HUES48 (cell line): ENCODE data around the gene SMTNL2.
"Not testable (repeated sequence)": the region's sequence is repeated elsewhere in the genome, so short reads cannot be mapped to it uniquely, and the experiment has no call there.

ENCODE experiments used
- H3K27ac ChIP-seq: one replicate; pipeline ENCODE4 v1.7.0; 2013; ENCODE audit warnings: low read depth, low read length, inconsistent platforms
- H3K27me3 ChIP-seq: 2 replicates; pipeline ENCODE4 v1.6.1; 2013; ENCODE audit warnings: mild to moderate bottlenecking, low read length; ENCODE audit not compliant: control insufficient read depth, insufficient read depth
- H3K36me3 ChIP-seq: 2 replicates; pipeline ENCODE4 v1.6.1; 2013; ENCODE audit warnings: low read length; ENCODE audit not compliant: control insufficient read depth, insufficient read depth
- H3K4me1 ChIP-seq: 2 replicates; pipeline ENCODE4 v1.6.1; 2013; ENCODE audit warnings: mild to moderate bottlenecking, low read length; ENCODE audit not compliant: control insufficient read depth, insufficient read depth
- H3K4me3 ChIP-seq: 2 replicates; pipeline ENCODE4 v1.5.1; 2013; ENCODE audit warnings: mild to moderate bottlenecking, low read depth, low read length
- H3K9ac ChIP-seq: 2 replicates; pipeline ENCODE4 v1.6.1; 2013; ENCODE audit warnings: mild to moderate bottlenecking, low read depth, low read length, moderate library complexity
- H3K9me3 ChIP-seq: 2 replicates; pipeline ENCODE4 v1.6.1; 2013; ENCODE audit warnings: low read length; ENCODE audit not compliant: control insufficient read depth, insufficient read depth

Gene SMTNL2

DNA sequence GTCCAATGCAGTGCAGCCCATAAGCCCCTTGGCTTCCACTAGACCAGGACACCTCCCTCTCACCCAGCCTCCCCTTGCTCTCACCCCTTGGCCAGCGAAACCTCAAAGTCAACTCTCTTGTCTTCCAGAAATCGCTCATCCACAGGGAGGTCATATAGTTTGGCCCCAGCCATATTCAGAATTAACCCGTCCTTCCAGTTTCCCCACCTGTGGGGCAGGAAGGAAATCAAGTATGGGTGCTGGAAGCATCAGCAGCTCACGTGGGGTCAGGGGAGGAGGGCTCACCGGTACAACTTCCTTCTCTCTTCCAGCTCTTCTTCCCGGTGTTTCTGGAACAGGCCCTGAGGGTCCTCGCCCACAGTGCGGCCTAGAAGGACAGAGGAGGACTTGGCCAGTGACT lies 54.4 kb downstream of the SMTNL2 start:
- Histone ChIP-seq H3K27me3 (peaks cover 75% of the 10 kb centered on the region), H3K4me1 (peaks cover 20% of the 10 kb centered on the region), H3K4me3 (peak overlapping the region; percentile 44; the same call in 1 of the 2 replicates)
- H3K9me3 ChIP-seq, H3K36me3 ChIP-seq, H3K27ac ChIP-seq, H3K9ac ChIP-seq: not testable (repeated sequence)

- H3K9ac ChIP-seq, H3K9me3 ChIP-seq, H3K27ac ChIP-seq, H3K36me3 ChIP-seq: not testable (repeated sequence)
- H3K4me3 ChIP-seq, result peak overlapping the region; percentile 44
- H3K4me1 ChIP-seq, result peaks cover 20% of the 10 kb centered on the region
- H3K27me3 ChIP-seq, result peaks cover 80% of the 10 kb centered on the region
These were observed 55.2 kb downstream of the SMTNL2 start for GRCh38 chr17:4639301-4640059.

- not testable (repeated sequence) for H3K27ac ChIP-seq, H3K9ac ChIP-seq, H3K36me3 ChIP-seq, H3K9me3 ChIP-seq
- H3K4me3 ChIP-seq, result peak overlapping the region; percentile 49
- peaks cover 14% of the 10 kb centered on the region for H3K4me1 ChIP-seq
- H3K27me3 ChIP-seq, result peaks cover 76% of the 10 kb centered on the region
These were observed 56.4 kb downstream of the SMTNL2 start for GRCh38 chr17:4640569-4641188.

DNA sequence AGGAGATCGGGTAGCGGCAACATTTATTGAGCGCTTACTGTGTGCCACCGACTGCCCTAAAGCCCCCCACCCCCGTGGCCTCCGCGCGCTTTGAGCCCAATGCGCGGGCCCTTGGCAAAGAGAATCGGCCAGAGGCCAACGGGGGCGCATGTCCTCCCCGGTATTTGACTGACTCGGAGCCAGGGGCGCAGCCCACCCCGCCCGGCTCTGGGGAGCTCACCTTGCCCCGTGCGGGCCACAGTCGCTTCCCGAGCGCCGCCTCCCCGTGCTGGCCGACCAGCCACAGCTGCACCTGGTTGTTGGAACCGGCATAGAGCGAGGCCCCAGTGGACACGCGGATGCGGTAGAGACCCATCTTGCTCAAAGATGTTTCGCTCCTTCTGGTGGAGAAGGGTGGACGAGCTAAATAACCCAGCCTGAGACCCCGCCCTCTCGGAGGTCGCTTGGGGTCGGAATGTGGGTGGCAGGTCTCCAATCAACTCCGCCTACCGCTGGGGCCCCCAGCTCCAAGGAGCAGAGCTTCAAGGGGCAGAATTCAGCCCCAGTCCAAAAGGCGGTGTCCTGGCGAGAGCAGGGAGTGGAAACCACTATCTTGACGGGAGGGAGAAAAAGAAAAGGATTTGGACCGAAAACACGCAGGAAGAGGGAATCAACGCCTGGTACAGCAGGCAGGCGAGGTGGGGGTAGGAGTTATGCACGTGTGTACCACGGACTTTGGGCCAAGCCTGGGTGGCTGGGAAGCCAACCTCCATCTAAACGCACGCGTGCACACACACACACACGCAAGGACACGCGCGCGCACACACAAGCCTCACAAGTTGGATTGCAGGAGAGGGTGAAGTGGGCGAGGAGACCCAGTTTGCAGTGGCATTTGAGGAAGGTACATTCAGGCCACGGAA lies 57.2 kb downstream of the SMTNL2 start, which contains the start of gene ALOX15:
Gene ALOX15 (minus strand): TSS at position 382 of the 899 bp plus-strand sequence. CDS start 27 bp downstream, at position 355.
- H3K4me3 ChIP-seq, result peak within 1 kb of the TSS; percentile 49

DNA sequence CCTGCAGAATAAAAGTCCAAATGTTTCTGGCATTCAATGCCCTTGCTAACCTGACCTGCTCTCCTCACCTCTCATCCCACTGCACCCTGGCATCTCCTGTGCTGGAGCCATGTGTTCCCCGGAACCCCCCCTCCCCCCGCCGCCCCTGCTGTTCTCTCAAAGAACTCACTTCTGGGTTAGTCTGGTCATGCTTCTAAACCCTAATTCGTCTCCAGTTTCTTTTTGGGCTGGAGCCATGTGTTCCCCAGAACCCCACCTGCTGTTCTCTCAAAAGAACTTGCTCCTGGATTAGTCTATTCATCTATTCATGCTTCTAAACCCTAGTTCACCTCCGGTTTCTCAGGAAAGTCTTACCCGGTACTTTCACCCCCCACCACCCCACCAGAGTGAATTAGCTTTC lies 58.0 kb downstream of the SMTNL2 start:
- H3K9ac ChIP-seq, result no peak overlapping the region
- peaks cover 60% of the 10 kb centered on the region for H3K27me3 ChIP-seq
- no peaks in the 10 kb centered on the region for H3K9me3 ChIP-seq
- H3K27ac ChIP-seq, result no peak overlapping the region
- H3K36me3 ChIP-seq, result no peaks in the 10 kb centered on the region
- H3K4me1 ChIP-seq, result peaks cover 12% of the 10 kb centered on the region
- peak overlapping the region; percentile 49; the same call in 1 of the 2 replicates for H3K4me3 ChIP-seq

More for the DNA sequence above, 57.2 kb downstream of the SMTNL2 start, which contains the start of gene ALOX15:
- Histone ChIP-seq H3K9me3 (no peaks in the 10 kb centered on the region), H3K9ac (no peak within 1 kb of the TSS), H3K36me3 (no peaks in the 10 kb centered on the region), H3K27me3 (peaks cover 67% of the 10 kb centered on the region), H3K4me1 (peaks cover 12% of the 10 kb centered on the region), H3K27ac (no peak within 1 kb of the TSS)

GRCh38 chr17:4643676-4644075 lies 59.3 kb downstream of the SMTNL2 start:
- Histone ChIP-seq H3K4me1 (peaks cover 12% of the 10 kb centered on the region), H3K9me3 (no peaks in the 10 kb centered on the region), H3K9ac (no peak overlapping the region), H3K27ac (no peak overlapping the region), H3K27me3 (peaks cover 49% of the 10 kb centered on the region), H3K4me3 (no peak overlapping the region), H3K36me3 (no peaks in the 10 kb centered on the region)

DNA sequence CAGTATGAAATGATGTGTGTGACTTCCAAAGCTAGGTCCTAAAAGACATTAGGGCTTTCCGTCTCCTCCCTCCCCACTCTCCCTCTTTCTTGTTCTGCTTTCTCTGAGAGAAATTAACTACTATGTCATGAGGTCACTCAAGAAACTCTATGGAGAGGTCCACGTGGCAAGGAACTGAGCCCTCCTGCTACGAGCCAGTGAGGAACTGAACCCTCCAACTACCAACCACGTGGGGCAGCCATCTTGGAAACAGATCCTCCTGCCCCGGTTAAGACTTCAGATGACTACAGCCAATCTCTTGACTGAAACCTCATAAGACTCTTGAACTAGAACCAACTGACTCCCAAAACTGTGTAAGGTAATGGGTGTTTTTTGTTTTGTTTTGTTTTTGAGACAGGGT lies 61.3 kb downstream of the SMTNL2 start:
- Histone ChIP-seq H3K4me3 (no peak overlapping the region), H3K9me3 (no peaks in the 10 kb centered on the region), H3K4me1 (peaks cover 6% of the 10 kb centered on the region), H3K27me3 (peaks cover 36% of the 10 kb centered on the region), H3K27ac (no peak overlapping the region), H3K9ac (no peak overlapping the region), H3K36me3 (no peaks in the 10 kb centered on the region)

DNA sequence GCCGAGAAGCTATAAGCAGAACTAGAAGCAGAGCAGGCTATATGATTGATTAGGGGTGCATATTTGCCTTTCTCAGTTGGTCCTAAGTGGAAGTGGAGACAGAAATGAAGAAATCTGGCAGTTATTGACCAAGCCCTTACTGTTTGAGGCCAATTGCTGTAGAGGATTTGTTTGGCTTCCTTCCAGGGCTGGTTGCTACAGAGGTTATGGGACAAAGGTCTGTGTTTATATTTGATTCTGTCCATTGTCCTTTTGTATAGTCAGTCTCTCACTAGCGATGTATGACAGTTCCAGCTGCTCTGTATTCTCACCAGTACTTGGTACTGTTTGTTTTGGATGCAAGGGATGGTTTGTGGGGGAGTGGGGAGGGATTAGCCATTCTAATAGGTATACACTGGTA lies 64.4 kb downstream of the SMTNL2 start:
- Histone ChIP-seq H3K9ac (no peak overlapping the region), H3K9me3 (no peaks in the 10 kb centered on the region), H3K36me3 (no peaks in the 10 kb centered on the region), H3K4me1 (no peaks in the 10 kb centered on the region), H3K27ac (no peak overlapping the region), H3K27me3 (peaks cover 5% of the 10 kb centered on the region), H3K4me3 (no peak overlapping the region)

DNA sequence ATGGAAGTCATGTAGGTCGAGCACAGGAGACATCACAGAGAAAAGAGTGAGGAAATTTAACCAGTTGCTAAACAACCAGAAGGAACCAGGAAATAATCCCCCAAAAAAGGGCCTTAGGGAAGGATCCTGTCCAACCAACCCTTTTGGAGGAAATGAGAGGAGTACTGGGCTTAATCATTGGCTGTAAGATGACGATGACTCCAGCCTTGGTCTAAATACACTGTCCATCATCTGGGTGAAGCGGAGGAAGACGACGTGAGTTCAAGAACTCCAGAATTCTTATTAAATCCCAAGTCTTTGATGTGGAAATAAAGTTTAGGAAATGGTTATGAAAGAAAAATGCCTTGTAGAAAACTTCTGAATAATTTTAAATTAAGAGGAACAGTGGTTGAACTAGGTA lies 68.7 kb downstream of the SMTNL2 start:
- no peak overlapping the region for H3K4me3 ChIP-seq
- no peaks in the 10 kb centered on the region for H3K36me3 ChIP-seq
- H3K4me1 ChIP-seq, result no peaks in the 10 kb centered on the region

GRCh38 chr17:4655933-4656332 lies 71.6 kb downstream of the SMTNL2 start:
- H3K27ac ChIP-seq, result not testable (repeated sequence)

More for the DNA sequence above, 68.7 kb downstream of the SMTNL2 start:
- Histone ChIP-seq H3K9ac (no peak overlapping the region), H3K27me3 (no peaks in the 10 kb centered on the region), H3K9me3 (no peaks in the 10 kb centered on the region), H3K27ac (no peak overlapping the region)

More at GRCh38 chr17:4655933-4656332, 71.6 kb downstream of the SMTNL2 start:
- H3K36me3 ChIP-seq, H3K9me3 ChIP-seq, H3K9ac ChIP-seq, H3K27me3 ChIP-seq, H3K4me3 ChIP-seq, H3K4me1 ChIP-seq: not testable (repeated sequence)
